ENCODE measurements around the gene APOL6. TPM values are rescaled to one million over a fixed set of nuclear protein-coding genes. Genes with fewer than 3 reads are reported as not detected.

The APOL6 gene
- total and polyA plus RNA-seq, 7 experiments from 2014 or later = 18.8 to 99.8 (median 37.7) TPM

DNA sequence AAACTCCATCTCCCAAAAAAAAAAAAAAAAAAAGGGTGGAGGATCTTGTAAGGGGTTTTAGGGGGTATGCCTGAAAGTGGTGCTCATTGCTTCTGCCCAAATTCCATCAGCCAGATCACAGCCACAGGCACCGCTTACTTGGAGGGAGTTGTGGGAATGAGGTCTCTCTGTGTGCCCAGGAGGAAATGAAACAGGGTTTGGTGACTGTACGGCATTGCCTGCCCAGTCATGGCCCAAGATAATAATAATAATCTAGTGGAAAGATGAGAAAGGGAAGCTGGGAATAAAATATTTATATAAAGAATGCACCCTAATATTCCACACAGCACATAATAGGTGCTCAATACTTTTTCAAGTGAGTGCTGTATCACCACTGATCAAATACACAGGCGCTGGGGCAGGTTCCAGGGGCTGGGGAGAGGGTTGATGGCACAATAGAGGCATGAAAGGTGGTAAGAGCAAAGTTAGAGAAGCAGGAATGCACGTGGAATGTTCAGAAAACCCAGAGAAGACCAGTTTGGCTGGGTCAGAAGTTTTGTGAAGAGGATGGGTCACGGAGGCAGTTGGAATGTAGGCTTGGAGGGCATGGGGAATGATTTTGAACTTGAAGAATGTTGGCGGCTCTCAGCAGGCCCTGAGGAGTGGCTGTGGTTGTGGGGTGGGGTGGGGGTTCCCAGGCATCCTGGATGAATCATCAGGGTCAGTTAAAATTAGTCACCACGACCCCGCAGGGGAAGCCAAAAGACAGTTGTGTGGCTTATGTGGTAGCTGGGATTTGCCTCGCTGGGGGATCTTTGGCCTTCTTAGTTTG is 18.6 kb upstream of the APOL6 start:
- Histone ChIP-seq H3K9me3 (ENCODE audit: control insufficient read depth in 2 of 3, low read length in 3 of 3) (no peaks in the 10 kb centered on the region), H3K27ac (ENCODE audit: low read depth, low read length) (no peak overlapping the region), H3K36me3 (ENCODE audit: control insufficient read depth in 2 of 3, insufficient read depth in 3 of 3, low read length in 3 of 3) (no peaks in the 10 kb centered on the region), H3K27me3 (ENCODE audit: control insufficient read depth in 2 of 2, insufficient read depth in 2 of 2, low read length in 2 of 2) (no peaks in the 10 kb centered on the region), H3K4me3 (ENCODE audit: low read length) (no peak overlapping the region), H3K4me1 (ENCODE audit: control insufficient read depth in 2 of 2, insufficient read depth in 2 of 2, low read length in 2 of 2) (peaks cover 0 to 10% of the 10 kb centered on the region in 2 donors)
- peak overlapping the region in 1 of 10 donors; percentile 54 for H3K4me3 Mint-ChIP-seq
- CTCF ChIA-PET = no interaction called here
- ATAC-seq (peak; percentile 66), DNase-seq (peak in 1 of 9 donors; percentile 72)
- H3K4me1 Mint-ChIP-seq = peaks cover 22 to 42% (median 31%) of the 10 kb centered on the region in 7 donors
- intact Hi-C loops (cut with micrococcal nuclease) = loop anchor here (10.0 kb wide), 1 partner anchor 215 kb away; no protein-coding TSS in a partner anchor
- H3K36me3 Mint-ChIP-seq = peaks cover 0 to 1% (median 0%) of the 10 kb centered on the region in 5 donors
- H3K27ac Mint-ChIP-seq = peak overlapping the region; percentile 38 to 88 (median 78)
- peaks cover 0 to 3% (median 0%) of the 10 kb centered on the region in 11 donors for H3K9me3 Mint-ChIP-seq
- POLR2A ChIA-PET = no interaction called here
- peaks cover 0 to 8% (median 1%) of the 10 kb centered on the region in 5 donors for H3K27me3 Mint-ChIP-seq

DNA sequence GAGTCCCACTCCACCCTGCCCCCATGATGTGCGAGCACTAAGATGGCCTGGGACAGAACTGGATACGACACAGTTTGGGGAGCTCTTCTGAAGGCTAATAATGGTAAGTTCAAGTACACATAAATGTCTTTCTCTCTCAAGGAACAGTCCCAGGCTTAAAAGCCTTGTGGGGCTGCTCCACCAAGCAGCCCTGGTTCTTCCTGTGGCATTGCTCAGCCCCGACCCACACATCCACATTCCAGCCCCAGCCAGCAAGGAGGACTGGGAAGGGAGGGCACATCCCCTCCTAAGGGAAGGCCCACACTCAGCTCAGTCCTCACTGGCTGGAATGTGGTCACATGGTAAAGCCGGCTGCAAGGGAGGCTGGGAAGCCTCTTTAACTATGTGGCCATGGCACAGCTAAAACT is 17.9 kb upstream of the APOL6 start:
- no peak for ATAC-seq
- H3K9me3 ChIP-seq (ENCODE audit: control insufficient read depth in 2 of 3, low read length in 3 of 3) = no peaks in the 10 kb centered on the region
- H3K9me3 Mint-ChIP-seq = peaks cover 0 to 3% (median 0%) of the 10 kb centered on the region in 11 donors
- DNase-seq = no peak
- no peaks in the 10 kb centered on the region for H3K36me3 ChIP-seq (ENCODE audit: control insufficient read depth in 2 of 3, insufficient read depth in 3 of 3, low read length in 3 of 3)
- H3K27ac ChIP-seq (ENCODE audit: low read depth, low read length) = no peak overlapping the region
- POLR2A ChIA-PET = no interaction called here
- no peak overlapping the region for H3K4me3 ChIP-seq (ENCODE audit: low read length)
- H3K27me3 Mint-ChIP-seq = peaks cover 0 to 3% (median 0%) of the 10 kb centered on the region in 5 donors
- H3K4me1 ChIP-seq (ENCODE audit: control insufficient read depth in 2 of 2, insufficient read depth in 2 of 2, low read length in 2 of 2) = peaks cover 0 to 10% of the 10 kb centered on the region in 2 donors
- peaks cover 22 to 42% (median 31%) of the 10 kb centered on the region in 7 donors for H3K4me1 Mint-ChIP-seq
- no peak overlapping the region for H3K4me3 Mint-ChIP-seq
- H3K27me3 ChIP-seq (ENCODE audit: control insufficient read depth in 2 of 2, insufficient read depth in 2 of 2, low read length in 2 of 2) = no peaks in the 10 kb centered on the region
- H3K27ac Mint-ChIP-seq = peak overlapping the region in 4 of 9 donors; percentile 8 to 77 (median 50)
- intact Hi-C loops (cut with micrococcal nuclease) = no loop called here
- CTCF ChIA-PET = interaction anchor here (0.9 kb wide), 1 partner anchor 32 kb away, joined by 3 read pairs; no protein-coding TSS in a partner anchor
- peaks cover 0 to 1% (median 0%) of the 10 kb centered on the region in 5 donors for H3K36me3 Mint-ChIP-seq

DNA sequence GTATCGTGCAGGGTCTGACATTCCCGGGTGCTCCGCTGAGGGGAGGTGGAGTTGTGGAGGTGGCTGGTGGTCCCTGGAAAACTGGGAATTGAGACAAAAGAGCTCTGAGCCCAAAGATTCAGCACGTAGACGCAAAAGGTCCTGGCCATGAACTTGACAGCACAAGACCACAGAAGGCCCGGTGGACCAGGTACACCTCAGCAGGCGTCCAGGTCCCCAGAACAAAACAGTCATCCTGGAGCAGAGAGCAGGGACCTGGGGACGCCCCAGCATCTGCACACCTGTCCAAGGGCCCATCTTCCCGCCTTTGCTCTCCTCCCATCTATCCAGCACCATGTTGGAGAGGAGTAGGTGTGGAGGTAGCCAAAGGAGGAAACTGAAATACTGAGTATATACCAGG is 17.4 kb upstream of the APOL6 start:
- H3K4me3 Mint-ChIP-seq = no peak overlapping the region
- intact Hi-C loops (cut with micrococcal nuclease) = no loop called here
- H3K27ac Mint-ChIP-seq = peak overlapping the region in 1 of 9 donors; percentile 36
- peaks cover 0 to 1% (median 0%) of the 10 kb centered on the region in 5 donors for H3K36me3 Mint-ChIP-seq
- H3K4me1 Mint-ChIP-seq = peaks cover 22 to 42% (median 31%) of the 10 kb centered on the region in 7 donors
- peaks cover 0 to 10% of the 10 kb centered on the region in 2 donors for H3K4me1 ChIP-seq (ENCODE audit: control insufficient read depth in 2 of 2, insufficient read depth in 2 of 2, low read length in 2 of 2)
- no peak for ATAC-seq
- no peak for DNase-seq
- H3K9me3 Mint-ChIP-seq = peaks cover 0 to 3% (median 0%) of the 10 kb centered on the region in 11 donors
- no peaks in the 10 kb centered on the region for H3K27me3 ChIP-seq (ENCODE audit: control insufficient read depth in 2 of 2, insufficient read depth in 2 of 2, low read length in 2 of 2)
- no peaks in the 10 kb centered on the region for H3K9me3 ChIP-seq (ENCODE audit: control insufficient read depth in 2 of 3, low read length in 3 of 3)
- CTCF ChIA-PET = interaction anchor here (0.9 kb wide), 1 partner anchor 32 kb away, joined by 3 read pairs; no protein-coding TSS in a partner anchor
- H3K27ac ChIP-seq (ENCODE audit: low read depth, low read length) = no peak overlapping the region
- POLR2A ChIA-PET = no interaction called here
- H3K4me3 ChIP-seq (ENCODE audit: low read length) = no peak overlapping the region
- H3K27me3 Mint-ChIP-seq = peaks cover 0 to 2% (median 0%) of the 10 kb centered on the region in 5 donors
- no peaks in the 10 kb centered on the region for H3K36me3 ChIP-seq (ENCODE audit: control insufficient read depth in 2 of 3, insufficient read depth in 3 of 3, low read length in 3 of 3)

DNA sequence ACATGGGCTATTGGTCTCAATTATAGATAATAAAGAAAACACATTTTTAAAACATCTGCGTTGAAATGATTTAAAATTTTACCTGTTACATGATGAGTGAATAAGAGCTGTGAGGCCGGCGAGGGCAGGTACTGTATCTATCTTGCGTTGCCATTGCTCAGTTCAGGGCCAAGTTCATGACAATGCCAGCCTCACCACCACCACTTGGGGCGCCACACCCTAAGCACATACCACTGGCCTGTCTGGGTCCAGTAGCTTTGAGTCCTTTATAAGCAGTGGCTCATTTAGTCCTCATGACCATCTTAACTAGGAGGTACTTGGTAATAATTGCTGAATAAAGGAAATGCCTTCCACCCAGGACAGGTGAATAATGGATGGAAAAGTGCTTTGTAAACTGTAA is 16.6 kb upstream of the APOL6 start:
- H3K36me3 Mint-ChIP-seq = peaks cover 0 to 1% (median 0%) of the 10 kb centered on the region in 5 donors
- no peaks in the 10 kb centered on the region for H3K27me3 ChIP-seq (ENCODE audit: control insufficient read depth in 2 of 2, insufficient read depth in 2 of 2, low read length in 2 of 2)
- no peak overlapping the region for H3K4me3 Mint-ChIP-seq
- intact Hi-C loops (cut with micrococcal nuclease) = no loop called here
- H3K9me3 ChIP-seq (ENCODE audit: control insufficient read depth in 2 of 3, low read length in 3 of 3) = no peaks in the 10 kb centered on the region
- no peak overlapping the region for H3K27ac Mint-ChIP-seq
- no peak overlapping the region for H3K27ac ChIP-seq (ENCODE audit: low read depth, low read length)
- H3K9me3 Mint-ChIP-seq = peaks cover 0 to 3% (median 0%) of the 10 kb centered on the region in 11 donors
- H3K4me1 Mint-ChIP-seq = peaks cover 22 to 42% (median 31%) of the 10 kb centered on the region in 7 donors
- no peaks in the 10 kb centered on the region for H3K36me3 ChIP-seq (ENCODE audit: control insufficient read depth in 2 of 3, insufficient read depth in 3 of 3, low read length in 3 of 3)
- CTCF ChIA-PET = no interaction called here
- POLR2A ChIA-PET = no interaction called here
- DNase-seq (peak in 1 of 9 donors; percentile 25), ATAC-seq (peak; percentile 61)
- peaks cover 0 to 2% (median 0%) of the 10 kb centered on the region in 5 donors for H3K27me3 Mint-ChIP-seq
- H3K4me1 ChIP-seq (ENCODE audit: control insufficient read depth in 2 of 2, insufficient read depth in 2 of 2, low read length in 2 of 2) = peaks cover 0 to 10% of the 10 kb centered on the region in 2 donors
- H3K4me3 ChIP-seq (ENCODE audit: low read length) = no peak overlapping the region

DNA sequence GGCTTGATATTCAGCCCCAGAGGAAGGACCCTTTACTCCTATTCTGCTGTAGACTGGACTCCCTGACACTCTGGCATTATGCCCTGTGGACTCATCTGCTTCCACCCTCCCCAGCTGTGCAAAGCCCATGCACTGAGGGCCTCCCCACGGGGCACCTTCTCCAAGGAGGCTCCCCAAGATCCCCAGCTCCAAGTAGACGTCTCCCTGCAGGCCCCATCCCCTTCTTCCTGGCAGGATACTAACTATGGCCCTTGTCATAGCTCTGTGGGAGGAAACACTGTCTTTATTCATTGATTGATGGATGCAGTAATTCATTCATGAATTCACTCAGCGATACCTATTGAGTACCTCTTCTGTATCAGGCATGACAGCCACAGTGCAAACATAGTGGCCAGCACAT is 15.3 kb upstream of the APOL6 start:
- ChIA-PET CTCF (interaction anchor here (0.6 kb wide), 1 partner anchor 584 kb away, joined by 3 read pairs; no protein-coding TSS in a partner anchor), POLR2A (no interaction called here)
- DNase-seq (no peak), ATAC-seq (no peak)
- H3K27me3 Mint-ChIP-seq = peaks cover 0 to 6% (median 0%) of the 10 kb centered on the region in 5 donors
- H3K27ac ChIP-seq (ENCODE audit: low read depth, low read length) = no peak overlapping the region
- H3K36me3 Mint-ChIP-seq = peaks cover 0 to 1% (median 0%) of the 10 kb centered on the region in 5 donors
- no peak overlapping the region for H3K4me3 Mint-ChIP-seq
- peaks cover 15 to 33% (median 22%) of the 10 kb centered on the region in 7 donors for H3K4me1 Mint-ChIP-seq
- no peak overlapping the region for H3K4me3 ChIP-seq (ENCODE audit: low read length)
- peak overlapping the region in 2 of 9 donors; percentile 28 to 46 for H3K27ac Mint-ChIP-seq
- intact Hi-C loops (cut with micrococcal nuclease) = loop anchor here in 1 of 2 donors (1.0 kb wide), 1 partner anchor 106 kb away; no protein-coding TSS in a partner anchor
- H3K9me3 ChIP-seq (ENCODE audit: control insufficient read depth in 2 of 3, low read length in 3 of 3) = no peaks in the 10 kb centered on the region
- H3K36me3 ChIP-seq (ENCODE audit: control insufficient read depth in 2 of 3, insufficient read depth in 3 of 3, low read length in 3 of 3) = no peaks in the 10 kb centered on the region
- H3K4me1 ChIP-seq (ENCODE audit: control insufficient read depth in 2 of 2, insufficient read depth in 2 of 2, low read length in 2 of 2) = no peaks in the 10 kb centered on the region
- peaks cover 0 to 3% (median 0%) of the 10 kb centered on the region in 11 donors for H3K9me3 Mint-ChIP-seq
- no peaks in the 10 kb centered on the region for H3K27me3 ChIP-seq (ENCODE audit: control insufficient read depth in 2 of 2, insufficient read depth in 2 of 2, low read length in 2 of 2)

DNA sequence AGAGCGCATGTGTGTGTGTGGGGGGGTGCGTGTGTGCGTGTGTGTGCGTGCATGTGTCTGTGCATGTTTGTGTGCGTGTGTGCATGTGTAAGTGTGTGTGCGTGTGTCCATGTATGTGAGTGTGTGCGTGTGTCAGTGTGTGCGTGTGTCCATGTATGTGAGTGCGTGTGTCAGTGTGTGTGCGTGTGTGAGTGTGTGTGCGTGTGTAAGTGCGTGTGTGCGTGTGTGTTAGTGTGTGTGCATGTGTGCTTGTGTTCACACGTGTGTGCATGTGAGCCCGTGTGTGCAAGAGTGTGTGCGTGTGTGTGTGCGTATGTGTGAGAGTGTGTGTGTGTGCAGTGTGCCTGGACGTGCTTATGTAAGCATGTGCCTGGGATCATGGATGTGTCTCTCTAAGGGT is 14.7 kb upstream of the APOL6 start:
- Histone ChIP-seq H3K36me3 (ENCODE audit: control insufficient read depth in 2 of 3, insufficient read depth in 3 of 3, low read length in 3 of 3) (no peaks in the 10 kb centered on the region), H3K4me1 (ENCODE audit: control insufficient read depth in 2 of 2, insufficient read depth in 2 of 2, low read length in 2 of 2) (no peaks in the 10 kb centered on the region), H3K27ac (ENCODE audit: low read depth, low read length) (no peak overlapping the region), H3K4me3 (ENCODE audit: low read length) (no peak overlapping the region), H3K9me3 (ENCODE audit: control insufficient read depth in 2 of 3, low read length in 3 of 3) (no peaks in the 10 kb centered on the region), H3K27me3 (ENCODE audit: control insufficient read depth in 2 of 2, insufficient read depth in 2 of 2, low read length in 2 of 2) (no peaks in the 10 kb centered on the region)
- Mint-ChIP-seq H3K4me3 (no peak overlapping the region), H3K27me3 (peaks cover 0 to 7% (median 0%) of the 10 kb centered on the region in 5 donors), H3K9me3 (peaks cover 0 to 3% (median 0%) of the 10 kb centered on the region in 11 donors), H3K4me1 (peaks cover 15 to 30% (median 22%) of the 10 kb centered on the region in 7 donors), H3K27ac (peak overlapping the region in 7 of 9 donors; percentile 2 to 46 (median 4)), H3K36me3 (peaks cover 0 to 1% (median 0%) of the 10 kb centered on the region in 5 donors)
- intact Hi-C loops (cut with micrococcal nuclease) = no loop called here
- ATAC-seq = no peak
- ChIA-PET POLR2A (no interaction called here), CTCF (interaction anchor here (0.6 kb wide), 1 partner anchor 583 kb away, joined by 3 read pairs; no protein-coding TSS in a partner anchor)
- no peak for DNase-seq
